Activated CD8-positive, alpha-beta T cell treated with anti-CD3 and anti-CD28 coated beads for 36 hours (primary cell): ENCODE measurements around the gene CLEC18A. TPM values are rescaled to one million over a fixed set of nuclear protein-coding genes. Genes with fewer than 3 reads are reported as not detected.
"Not testable (repeated sequence)": the region's sequence is repeated elsewhere in the genome, so short reads cannot be mapped to it uniquely, and the experiment has no call there.

Experiments used
- ATAC-seq: fragments of 200-7000 bp; cut with Tn5 transposase; one replicate; pipeline ENCODE4 v1.10.0; 2021; ENCODE audit warnings: mild to moderate bottlenecking, moderate library complexity
- CTCF ChIA-PET: fragments of 350-600 bp; sonication (Branson Sonifier 250); formaldehyde crosslinking; loops from one replicate; lab custom pipeline; 2021; ENCODE audit warnings: antibody characterized with exemption; lab: Charles Lee
- POLR2A ChIA-PET: fragments of 350-600 bp; sonication (Branson Sonifier 250); formaldehyde crosslinking; loops from one replicate; lab custom pipeline; 2021; ENCODE audit warnings: antibody characterized with exemption; lab: Charles Lee
- DNase-seq: peaks from one replicate; pipeline ENCODE4 v3.0.0-alpha.2; 2020
- H3K27ac Mint-ChIP-seq: one replicate; pipeline ENCODE4 v1.8.0; 2021; ENCODE audit warnings: mild to moderate bottlenecking, mixed read lengths
- H3K27me3 Mint-ChIP-seq: one replicate; pipeline ENCODE4 v1.8.0; 2021; ENCODE audit warnings: mixed read lengths
- H3K36me3 Mint-ChIP-seq: one replicate; pipeline ENCODE4 v1.8.0; 2021; ENCODE audit warnings: low read depth, mixed read lengths
- H3K4me1 Mint-ChIP-seq: one replicate; pipeline ENCODE4 v1.8.0; 2021; ENCODE audit warnings: low read depth, mixed read lengths
- H3K4me3 Mint-ChIP-seq: one replicate; pipeline ENCODE4 v1.8.0; 2021; ENCODE audit warnings: mild to moderate bottlenecking, moderate library complexity, mixed read lengths
- H3K9me3 Mint-ChIP-seq: one replicate; pipeline ENCODE4 v1.8.0; 2021; ENCODE audit warnings: mixed read lengths
- intact Hi-C: fragments of 100-400 bp; cut with micrococcal nuclease; formaldehyde crosslinking; loops from one replicate; pipeline ENCODE4 v1.10.0; 2022
- total RNA-seq, 2 experiments: library from RNA; stranded (reverse); gene quantifications; one replicate each; pipeline ENCODE4 v1.2.3, GENCODE V29; 2021
- TF ChIP-seq, protein P1 (sequence below): fragments of 200-600 bp; IDR thresholded peaks from one replicate; pipeline ENCODE4 v1.8.0; 2022; ENCODE audit warnings: antibody characterized with exemption, mild to moderate bottlenecking

CLEC18A gene
- total RNA-seq: under 1 TPM; 0.25 to 0.36 TPM

DNA sequence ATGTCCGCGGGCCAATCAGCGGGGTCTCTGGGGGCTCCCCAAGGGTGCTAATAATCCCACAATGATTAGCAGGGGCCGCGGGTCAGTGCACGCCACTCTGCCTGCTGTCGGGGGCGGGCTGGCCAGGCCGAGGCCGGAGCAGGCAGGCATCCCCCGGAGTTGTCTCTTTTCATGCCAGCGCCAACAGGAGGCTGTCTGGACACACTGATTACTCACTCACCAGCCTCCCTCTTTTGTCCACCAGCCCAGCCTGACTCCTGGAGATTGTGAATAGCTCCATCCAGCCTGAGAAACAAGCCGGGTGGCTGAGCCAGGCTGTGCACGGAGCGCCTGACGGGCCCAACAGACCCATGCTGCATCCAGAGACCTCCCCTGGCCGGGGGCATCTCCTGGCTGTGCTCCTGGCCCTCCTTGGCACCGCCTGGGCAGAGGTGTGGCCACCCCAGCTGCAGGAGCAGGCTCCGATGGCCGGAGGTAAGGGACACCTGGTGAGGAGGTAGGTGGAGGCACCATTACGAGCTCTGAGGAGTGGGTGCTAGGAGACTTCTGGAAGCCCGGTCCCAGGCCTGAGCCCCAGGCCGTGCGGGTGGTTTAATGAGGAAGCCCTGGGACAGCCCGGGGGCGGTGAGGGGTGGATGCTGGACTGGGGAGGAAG, at the start of gene CLEC18A:
Gene CLEC18A (plus strand): TSS at position 318 of the 655 bp plus-strand sequence. CDS start 33 bp downstream, at position 351.
- H3K27me3 Mint-ChIP-seq, DNase-seq, H3K9me3 Mint-ChIP-seq, H3K4me1 Mint-ChIP-seq, H3K36me3 Mint-ChIP-seq, POLR2A ChIA-PET, intact Hi-C loops, H3K27ac Mint-ChIP-seq, H3K4me3 Mint-ChIP-seq, CTCF ChIA-PET, ATAC-seq: not testable (repeated sequence)

DNA sequence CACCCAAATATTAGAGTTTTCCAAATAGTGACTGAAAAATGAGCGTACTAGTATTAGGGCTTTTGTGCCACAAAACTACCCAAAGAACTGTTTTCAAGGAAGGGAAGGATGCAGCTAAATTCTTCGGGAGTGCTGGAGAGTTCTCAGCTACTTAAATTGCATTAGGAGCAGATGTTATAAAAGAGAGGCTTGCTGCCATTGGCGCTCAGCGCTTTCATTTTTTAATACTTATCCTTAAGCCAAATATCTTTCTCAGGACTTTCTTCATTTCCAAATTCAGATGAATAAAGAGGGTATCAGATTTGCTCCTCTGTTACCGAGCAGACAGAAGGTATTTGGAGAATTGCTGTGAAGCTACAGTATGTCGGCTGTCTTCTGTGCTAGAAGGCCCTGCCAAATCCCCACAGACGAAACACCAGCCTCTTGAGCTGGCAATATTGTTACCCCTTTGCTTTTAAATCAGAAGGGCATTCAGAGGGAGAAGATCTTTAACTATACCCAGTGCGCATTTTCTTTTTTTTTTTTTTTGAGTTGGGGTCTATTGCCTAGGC, 47.2 kb upstream of the CLEC18A start:
- H3K27ac Mint-ChIP-seq: no peak overlapping the region
- no peak for ATAC-seq
- H3K4me3 Mint-ChIP-seq: no peak overlapping the region
- TF ChIP-seq, protein P1, sequence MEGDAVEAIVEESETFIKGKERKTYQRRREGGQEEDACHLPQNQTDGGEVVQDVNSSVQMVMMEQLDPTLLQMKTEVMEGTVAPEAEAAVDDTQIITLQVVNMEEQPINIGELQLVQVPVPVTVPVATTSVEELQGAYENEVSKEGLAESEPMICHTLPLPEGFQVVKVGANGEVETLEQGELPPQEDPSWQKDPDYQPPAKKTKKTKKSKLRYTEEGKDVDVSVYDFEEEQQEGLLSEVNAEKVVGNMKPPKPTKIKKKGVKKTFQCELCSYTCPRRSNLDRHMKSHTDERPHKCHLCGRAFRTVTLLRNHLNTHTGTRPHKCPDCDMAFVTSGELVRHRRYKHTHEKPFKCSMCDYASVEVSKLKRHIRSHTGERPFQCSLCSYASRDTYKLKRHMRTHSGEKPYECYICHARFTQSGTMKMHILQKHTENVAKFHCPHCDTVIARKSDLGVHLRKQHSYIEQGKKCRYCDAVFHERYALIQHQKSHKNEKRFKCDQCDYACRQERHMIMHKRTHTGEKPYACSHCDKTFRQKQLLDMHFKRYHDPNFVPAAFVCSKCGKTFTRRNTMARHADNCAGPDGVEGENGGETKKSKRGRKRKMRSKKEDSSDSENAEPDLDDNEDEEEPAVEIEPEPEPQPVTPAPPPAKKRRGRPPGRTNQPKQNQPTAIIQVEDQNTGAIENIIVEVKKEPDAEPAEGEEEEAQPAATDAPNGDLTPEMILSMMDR: no peak
- H3K36me3 Mint-ChIP-seq: no peaks in the 10 kb centered on the region
- ChIA-PET CTCF (interaction anchor here (0.9 kb wide), 1 partner anchor 26 kb away, joined by 3 read pairs; no protein-coding TSS in a partner anchor), POLR2A (no interaction called here)
- no peak for DNase-seq
- intact Hi-C loops: no loop called here
- H3K9me3 Mint-ChIP-seq: no peaks in the 10 kb centered on the region
- no peaks in the 10 kb centered on the region for H3K4me1 Mint-ChIP-seq
- H3K27me3 Mint-ChIP-seq: no peaks in the 10 kb centered on the region

DNA sequence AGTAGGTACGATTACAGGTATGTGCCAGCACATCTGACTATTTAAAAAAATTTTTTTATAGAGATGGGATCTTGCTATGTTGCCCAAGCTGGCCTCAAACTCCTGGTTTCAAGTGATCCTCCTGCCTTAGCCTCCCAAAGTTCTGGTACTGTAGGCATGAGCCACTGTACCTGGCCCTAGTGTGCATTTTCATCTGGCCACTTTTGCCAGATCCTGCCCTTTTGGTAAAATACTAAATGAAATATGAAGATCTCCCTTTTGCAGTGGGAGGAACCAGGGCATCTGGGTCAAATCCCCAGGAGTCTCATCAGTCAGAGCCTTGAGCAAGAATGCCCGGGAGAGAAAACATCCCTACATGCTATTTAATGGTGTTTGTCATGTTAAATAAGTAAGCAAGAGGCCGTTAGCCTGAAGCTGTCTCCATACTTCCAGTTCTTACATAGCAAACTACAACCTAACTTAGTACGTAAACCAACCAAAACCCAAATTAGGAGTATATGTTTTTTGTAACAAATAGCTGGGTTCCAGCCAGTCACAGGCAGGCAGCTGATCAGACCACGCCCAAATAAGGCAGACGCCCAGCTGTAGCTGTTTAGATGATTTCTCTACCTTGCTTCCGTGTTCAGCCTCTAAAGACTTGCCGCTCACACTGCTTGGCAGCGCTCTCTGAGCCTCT, 46.5 kb upstream of the CLEC18A start:
- ATAC-seq: no peak
- TF ChIP-seq, protein P1: no peak
- no peak overlapping the region for H3K27ac Mint-ChIP-seq
- ChIA-PET POLR2A (no interaction called here), CTCF (interaction anchor here (1.4 kb wide), 1 partner anchor 26 kb away, joined by 4 read pairs; no protein-coding TSS in a partner anchor)
- intact Hi-C loops: no loop called here
- H3K9me3 Mint-ChIP-seq: no peaks in the 10 kb centered on the region
- no peaks in the 10 kb centered on the region for H3K4me1 Mint-ChIP-seq
- H3K27me3 Mint-ChIP-seq: no peaks in the 10 kb centered on the region
- H3K36me3 Mint-ChIP-seq: no peaks in the 10 kb centered on the region
- H3K4me3 Mint-ChIP-seq: no peak overlapping the region
- DNase-seq: no peak

DNA sequence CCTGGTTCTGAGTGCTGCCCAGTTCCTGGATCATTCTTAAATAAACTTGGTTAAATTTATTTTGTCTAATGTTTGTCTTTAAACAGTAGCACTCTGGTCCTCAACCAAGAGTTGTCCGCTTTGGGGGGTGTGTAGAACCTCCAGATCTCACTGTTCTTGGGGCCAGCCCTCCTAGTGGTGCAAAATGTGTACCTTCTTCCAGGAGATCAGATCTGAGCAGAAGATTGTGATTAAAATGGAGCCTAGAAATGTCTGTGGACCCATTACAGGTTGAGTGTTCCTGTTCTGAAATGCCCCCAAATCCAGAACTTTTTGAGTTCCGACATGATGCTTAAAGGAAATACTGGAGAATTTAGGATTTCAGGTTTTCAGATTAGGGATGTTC, 46.0 kb upstream of the CLEC18A start:
- ChIA-PET POLR2A (interaction anchor here (0.6 kb wide), 1 partner anchor 41 kb away, joined by 4 read pairs; no protein-coding TSS in a partner anchor), CTCF (interaction anchor here (1.4 kb wide), 1 partner anchor 25 kb away, joined by 4 read pairs; no protein-coding TSS in a partner anchor)
- H3K4me1 Mint-ChIP-seq: no peaks in the 10 kb centered on the region

DNA sequence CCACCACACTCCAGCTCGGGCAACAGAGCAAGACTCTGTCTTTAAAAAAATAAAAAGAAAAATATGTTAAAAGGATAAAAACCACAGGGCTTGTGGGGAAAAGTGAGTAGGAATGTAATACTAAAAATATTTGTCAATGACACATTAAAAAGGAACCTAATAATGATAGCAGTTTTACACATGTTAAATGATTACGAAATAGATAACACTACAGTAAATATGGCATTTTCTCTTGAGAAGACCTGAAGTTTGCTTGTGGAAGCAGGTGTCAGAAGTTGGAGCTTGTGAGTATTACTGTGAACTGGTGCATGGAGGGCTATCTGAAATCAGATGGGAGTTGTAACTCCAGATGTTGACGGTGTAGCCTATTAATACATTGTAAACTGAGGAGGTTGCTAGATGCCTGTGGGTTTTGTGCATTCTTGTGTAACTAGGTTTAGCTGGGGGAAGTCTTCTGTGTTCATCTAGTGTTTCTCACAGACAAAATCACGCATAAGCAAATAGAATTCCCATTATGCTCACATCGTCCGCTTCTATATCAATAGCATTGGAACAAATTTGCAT, 44.2 kb upstream of the CLEC18A start:
- H3K36me3 Mint-ChIP-seq: no peaks in the 10 kb centered on the region
- no peak for DNase-seq
- no peak overlapping the region for H3K27ac Mint-ChIP-seq
- CTCF ChIA-PET: interaction anchor here (1.3 to 1.5 kb wide), 2 partner anchors 11 to 110 kb away, joined by 4 read pairs; no protein-coding TSS in a partner anchor
- H3K4me1 Mint-ChIP-seq: no peaks in the 10 kb centered on the region
- no peak overlapping the region for H3K4me3 Mint-ChIP-seq
- no peaks in the 10 kb centered on the region for H3K27me3 Mint-ChIP-seq
- ATAC-seq: no peak
- POLR2A ChIA-PET: interaction anchor here (0.6 kb wide), 1 partner anchor 458 kb away, joined by 3 read pairs; no protein-coding TSS in a partner anchor
- no peaks in the 10 kb centered on the region for H3K9me3 Mint-ChIP-seq
- intact Hi-C loops: no loop called here
- TF ChIP-seq, protein P1: no peak

More for the DNA sequence above, 46.0 kb upstream of the CLEC18A start:
- H3K27ac Mint-ChIP-seq: no peak overlapping the region
- TF ChIP-seq, protein P1: no peak
- no peak overlapping the region for H3K4me3 Mint-ChIP-seq
- intact Hi-C loops: no loop called here
- no peaks in the 10 kb centered on the region for H3K9me3 Mint-ChIP-seq
- DNase-seq (no peak), ATAC-seq (no peak)
- H3K27me3 Mint-ChIP-seq: no peaks in the 10 kb centered on the region
- no peaks in the 10 kb centered on the region for H3K36me3 Mint-ChIP-seq
